Fibroblast of lung (primary cell): Measurements from ENCODE around the gene CCDC71. TPM values are rescaled to one million over a fixed set of nuclear protein-coding genes. Genes with fewer than 3 reads are reported as not detected.

ENCODE experiments used
- DNase-seq, 2 donors: peaks; one replicate each; pipeline versions ENCODE4 v3.0.0 to v3.0.0-alpha.2; 2010; ENCODE audit warnings: low read depth in 2 of 2
- H2AFZ ChIP-seq: 2 replicates; pipeline ENCODE4 v1.5.1; 2012; ENCODE audit warnings: low read length, control low read depth, inconsistent platforms
- H3K27ac ChIP-seq: 2 replicates; pipeline ENCODE4 v1.5.1; 2011; ENCODE audit warnings: low read length, control low read depth; ENCODE audit not compliant: insufficient read depth
- H3K27me3 ChIP-seq: 2 replicates; pipeline ENCODE4 v1.5.1; 2011; ENCODE audit warnings: mild to moderate bottlenecking, low read length; ENCODE audit not compliant: control insufficient read depth, insufficient read depth
- H3K36me3 ChIP-seq: 2 replicates; pipeline ENCODE4 v1.5.1; 2011; ENCODE audit warnings: low read length; ENCODE audit not compliant: control insufficient read depth, insufficient read depth
- H3K4me1 ChIP-seq: 2 replicates; pipeline ENCODE4 v1.5.1; 2011; ENCODE audit warnings: low read length; ENCODE audit not compliant: control insufficient read depth, insufficient read depth; ENCODE audit errors: extremely low read depth
- H3K4me2 ChIP-seq: 2 replicates; pipeline ENCODE4 v1.5.1; 2011; ENCODE audit warnings: low read length, control low read depth; ENCODE audit not compliant: insufficient read depth; ENCODE audit errors: extremely low read depth
- H3K4me3 ChIP-seq, 4 experiments: fragments of 200-600 bp in 1 of 4; sonication (generic) in 1 of 4; replicated peaks in 1 of 4; 2 replicates each; pipeline ENCODE4 v1.5.1; 2011 to 2016; ENCODE audit warnings: low read length in 4 of 4, low read depth in 3 of 4, mild to moderate bottlenecking in 3 of 4, control low read depth in 2 of 4, inconsistent platforms in 1 of 4, mixed read lengths in 1 of 4; ENCODE audit not compliant: insufficient read depth in 1 of 4; ENCODE audit errors: control extremely low read depth in 1 of 4
- H3K79me2 ChIP-seq: 2 replicates; pipeline ENCODE4 v1.5.1; 2012; ENCODE audit warnings: mild to moderate bottlenecking, low read length, inconsistent platforms; ENCODE audit not compliant: control insufficient read depth, insufficient read depth
- H3K9ac ChIP-seq: 2 replicates; pipeline ENCODE4 v1.5.1; 2011; ENCODE audit warnings: mild to moderate bottlenecking, low read length, control low read depth; ENCODE audit not compliant: insufficient read depth
- H3K9me3 ChIP-seq: 2 replicates; pipeline ENCODE4 v1.5.1; 2012; ENCODE audit warnings: low read depth, low read length; ENCODE audit not compliant: control insufficient read depth, insufficient read depth
- H4K20me1 ChIP-seq: 2 replicates; pipeline ENCODE4 v1.5.1; 2011; ENCODE audit warnings: low read length; ENCODE audit not compliant: control insufficient read depth, insufficient read depth; ENCODE audit errors: extremely low read depth
- CTCF ChIP-seq, 2 donors: IDR thresholded peaks in 1 of 2; conservative IDR thresholded peaks in 1 of 2; 1 replicate in 1 of 2; 2 replicates in 1 of 2; pipeline ENCODE4 v1.5.1; 2011 to 2012; ENCODE audit warnings: low read length in 2 of 2, control low read depth in 1 of 2, inconsistent platforms in 1 of 2, low read depth in 1 of 2, mild to moderate bottlenecking in 1 of 2
- EZH2 ChIP-seq: IDR thresholded peaks from 2 replicates; pipeline ENCODE4 v1.5.1; 2012; ENCODE audit warnings: low read length, control low read depth, mild to moderate bottlenecking; ENCODE audit errors: missing control alignments
- polyA plus RNA-seq, 2 donors: library from polyadenylated mRNA; depleted of rRNA in 1 of 2; stranded (reverse) in 1 of 2; unstranded in 1 of 2; fragments of >200 nt; gene quantifications; 2 replicates each; pipeline ENCODE4 v1.2.1, GENCODE V29; 2011 to 2012; ENCODE audit warnings: missing spikeins in 1 of 2
- total RNA-seq: library from RNA; depleted of rRNA; stranded (reverse); fragments of >200 nt; gene quantifications from 2 replicates; pipeline ENCODE4 v1.2.1, GENCODE V29; 2014

CCDC71 gene
- total and polyA plus RNA-seq, 2 donors (not counting 1 experiment from before 2014, with no cell fraction given): 13.0 to 17.8 TPM

GRCh38 chr3:49173792-49174170, 7.7 kb upstream of the CCDC71 start:
- no peaks in the 10 kb centered on the region for H4K20me1 ChIP-seq
- peaks cover 6% of the 10 kb centered on the region for H3K79me2 ChIP-seq
- no peak overlapping the region for H2AFZ ChIP-seq
- H3K4me3 ChIP-seq: peak overlapping the region in 1 of 4 experiments; percentile 96
- H3K9ac ChIP-seq: no peak overlapping the region
- H3K36me3 ChIP-seq: peaks cover 13% of the 10 kb centered on the region
- TF ChIP-seq EZH2: no peak
- TF ChIP-seq CTCF (conservative IDR thresholded peaks at IDR 0.05 in 1 of 2, IDR thresholded peaks at IDR 0.05 in 1 of 2; ENCODE audit: low read depth in 1 of 2, low read length in 2 of 2): no peak
- peaks cover 16% of the 10 kb centered on the region for H3K4me1 ChIP-seq
- H3K27me3 ChIP-seq: no peaks in the 10 kb centered on the region
- H3K9me3 ChIP-seq: no peaks in the 10 kb centered on the region
- peak overlapping the region; percentile 8 for H3K27ac ChIP-seq
- no peak overlapping the region for H3K4me2 ChIP-seq
- peak in 1 of 2 donors; percentile 38 for DNase-seq

GRCh38 chr3:49173116-49173791, 7.1 kb upstream of the CCDC71 start:
- Histone ChIP-seq H3K9me3 (no peaks in the 10 kb centered on the region), H3K4me2 (peak overlapping the region; percentile 94), H3K36me3 (peaks cover 13% of the 10 kb centered on the region), H4K20me1 (no peaks in the 10 kb centered on the region), H3K9ac (no peak overlapping the region), H2AFZ (no peak overlapping the region), H3K79me2 (peaks cover 6% of the 10 kb centered on the region), H3K4me1 (peaks cover 16% of the 10 kb centered on the region), H3K4me3 (peak overlapping the region in 1 of 4 experiments; percentile 96), H3K27me3 (no peaks in the 10 kb centered on the region), H3K27ac (peak overlapping the region; percentile 8)
- peak; percentile 15 to 28 for DNase-seq
- TF ChIP-seq CTCF (conservative IDR thresholded peaks at IDR 0.05 in 1 of 2, IDR thresholded peaks at IDR 0.05 in 1 of 2; ENCODE audit: low read depth in 1 of 2, low read length in 2 of 2) (no peak), EZH2 (no peak)

GRCh38 chr3:49172551-49173041, 6.5 kb upstream of the CCDC71 start:
- H4K20me1 ChIP-seq: no peaks in the 10 kb centered on the region
- peaks cover 6% of the 10 kb centered on the region for H3K79me2 ChIP-seq
- TF ChIP-seq CTCF (conservative IDR thresholded peaks at IDR 0.05 in 1 of 2, IDR thresholded peaks at IDR 0.05 in 1 of 2; ENCODE audit: low read depth in 1 of 2, low read length in 2 of 2) (no peak), EZH2 (no peak)
- DNase-seq: no peak
- H3K9me3 ChIP-seq: no peaks in the 10 kb centered on the region
- peaks cover 13% of the 10 kb centered on the region for H3K36me3 ChIP-seq
- peak overlapping the region; percentile 61 to 96 (median 84) for H3K4me3 ChIP-seq
- no peak overlapping the region for H3K27ac ChIP-seq
- peaks cover 16% of the 10 kb centered on the region for H3K4me1 ChIP-seq
- H3K27me3 ChIP-seq: no peaks in the 10 kb centered on the region
- H2AFZ ChIP-seq: no peak overlapping the region
- H3K4me2 ChIP-seq: peak overlapping the region; percentile 94
- H3K9ac ChIP-seq: no peak overlapping the region
